ENCODE results near the gene KIF3B. TPM values are rescaled to one million over a fixed set of nuclear protein-coding genes. Genes with fewer than 3 reads are reported as not detected.

KIF3B gene
- total RNA-seq, result 10 to 100 TPM; 38.9 to 39.4 TPM

- POLR2A ChIA-PET, result interaction anchor here (0.7 to 1.4 kb wide), 7 partner anchors 9 to 73 kb away, joined by 3 to 7 read pairs (median 5); no protein-coding TSS in a partner anchor
- CTCF ChIA-PET, result interaction anchor here (0.6 to 1.5 kb wide), 4 partner anchors 11 to 46 kb away, joined by 3 read pairs; no protein-coding TSS in a partner anchor
- H3K27me3 Mint-ChIP-seq, result peaks cover 1% of the 10 kb centered on the region
- intact Hi-C loops (cut with micrococcal nuclease), result loop anchor here (1.0 kb wide), 2 partner anchors 8 to 25 kb away; no protein-coding TSS in a partner anchor
- H3K27ac Mint-ChIP-seq, result peak within 1 kb of the TSS; percentile 95
- H3K9me3 Mint-ChIP-seq, result peaks cover 3% of the 10 kb centered on the region
- H3K36me3 Mint-ChIP-seq, result peaks cover 26% of the 10 kb centered on the region
- peak; percentile 93 for DNase-seq
- peaks cover 51% of the 10 kb centered on the region for H3K4me1 Mint-ChIP-seq (ENCODE audit: low read depth)
- peak within 1 kb of the TSS; percentile 89 for H3K4me3 Mint-ChIP-seq
Measured at GRCh38 chr20:32277361-32278198, at the start of gene KIF3B. Gene KIF3B, plus strand, starts transcription at chr20:32277651. Its CDS starts 32,127 bp downstream, at chr20:32309778.

- POLR2A ChIA-PET, result no interaction called here
- DNase-seq, result no peak
- Mint-ChIP-seq H3K27me3 (no peaks in the 10 kb centered on the region), H3K27ac (peak overlapping the region; percentile 42), H3K9me3 (no peaks in the 10 kb centered on the region), H3K4me3 (no peak overlapping the region), H3K36me3 (peaks cover 54% of the 10 kb centered on the region), H3K4me1 (ENCODE audit: low read depth) (peaks cover 35% of the 10 kb centered on the region)
- intact Hi-C loops (cut with micrococcal nuclease), result no loop called here
- CTCF ChIA-PET, result no interaction called here
Measured at GRCh38 chr20:32227744-32228688, 49.4 kb upstream of the KIF3B start.

DNA sequence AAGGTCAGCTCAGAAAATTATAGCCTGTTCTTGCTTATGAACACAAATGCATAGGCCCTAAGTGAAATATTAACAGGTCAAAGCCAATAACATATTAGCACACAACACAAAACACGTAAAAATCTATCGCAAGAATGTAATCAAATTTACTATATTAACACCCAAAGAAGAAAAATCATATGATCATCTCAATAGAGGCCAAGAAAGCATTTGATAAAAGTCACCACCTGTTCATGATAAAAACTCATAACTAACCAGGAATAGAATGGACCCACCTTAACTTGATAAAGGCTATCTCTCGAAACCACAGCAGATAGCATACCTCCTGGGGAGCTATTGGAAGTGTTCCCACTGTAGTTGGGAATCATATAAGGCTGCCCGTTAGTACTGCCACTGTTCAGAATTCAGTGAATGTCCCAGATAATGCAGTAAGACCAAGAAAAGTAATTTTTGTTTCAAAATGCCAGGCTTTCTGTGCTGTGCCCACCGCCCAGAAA lies 48.2 kb upstream of the KIF3B start:
- Mint-ChIP-seq H3K36me3 (peaks cover 60% of the 10 kb centered on the region), H3K27me3 (no peaks in the 10 kb centered on the region), H3K9me3 (no peaks in the 10 kb centered on the region), H3K27ac (peak overlapping the region; percentile 70), H3K4me1 (ENCODE audit: low read depth) (peaks cover 46% of the 10 kb centered on the region), H3K4me3 (no peak overlapping the region)
- POLR2A ChIA-PET, result interaction anchor here (1.0 kb wide), 1 partner anchor 134 kb away, joined by 4 read pairs; no protein-coding TSS in a partner anchor
- no peak for DNase-seq
- intact Hi-C loops (cut with micrococcal nuclease), result no loop called here
- CTCF ChIA-PET, result interaction anchor here (0.6 kb wide), 1 partner anchor 18 kb away, joined by 3 read pairs; no protein-coding TSS in a partner anchor

GRCh38 chr20:32230707-32231106 lies 46.7 kb upstream of the KIF3B start:
- Mint-ChIP-seq H3K9me3 (no peaks in the 10 kb centered on the region), H3K36me3 (peaks cover 65% of the 10 kb centered on the region), H3K4me3 (no peak overlapping the region), H3K27me3 (no peaks in the 10 kb centered on the region), H3K27ac (peak overlapping the region; percentile 97), H3K4me1 (ENCODE audit: low read depth) (peaks cover 53% of the 10 kb centered on the region)
- POLR2A ChIA-PET, result interaction anchor here (0.8 to 3.4 kb wide), 2 partner anchors 55 to 505 kb away, joined by 3 to 36 read pairs; no protein-coding TSS in a partner anchor
- intact Hi-C loops (cut with micrococcal nuclease), result no loop called here
- CTCF ChIA-PET, result interaction anchor here (0.9 kb wide), 1 partner anchor 255 kb away, joined by 3 read pairs; no protein-coding TSS in a partner anchor
- no peak for DNase-seq

GRCh38 chr20:32231245-32231644 lies 46.2 kb upstream of the KIF3B start:
- no peaks in the 10 kb centered on the region for H3K9me3 Mint-ChIP-seq
- H3K27ac Mint-ChIP-seq, result peak overlapping the region; percentile 97
- intact Hi-C loops (cut with micrococcal nuclease), result no loop called here
- H3K4me3 Mint-ChIP-seq, result no peak overlapping the region
- no peak for DNase-seq
- peaks cover 52% of the 10 kb centered on the region for H3K4me1 Mint-ChIP-seq (ENCODE audit: low read depth)
- CTCF ChIA-PET, result interaction anchor here (0.9 kb wide), 1 partner anchor 255 kb away, joined by 3 read pairs; no protein-coding TSS in a partner anchor
- POLR2A ChIA-PET, result interaction anchor here (1.2 to 3.4 kb wide), 6 partner anchors 18 to 102 kb away, joined by 3 to 36 read pairs (median 8); no protein-coding TSS in a partner anchor
- peaks cover 65% of the 10 kb centered on the region for H3K36me3 Mint-ChIP-seq
- no peaks in the 10 kb centered on the region for H3K27me3 Mint-ChIP-seq

GRCh38 chr20:32231847-32232246 lies 45.6 kb upstream of the KIF3B start:
- Mint-ChIP-seq H3K4me1 (ENCODE audit: low read depth) (peaks cover 50% of the 10 kb centered on the region), H3K4me3 (peak overlapping the region; percentile 45)
- intact Hi-C loops (cut with micrococcal nuclease), result loop anchor here (1.0 kb wide), 5 partner anchors 17 to 123 kb away; no protein-coding TSS in a partner anchor

GRCh38 chr20:32232326-32232886 lies 45.0 kb upstream of the KIF3B start:
- Mint-ChIP-seq H3K4me1 (ENCODE audit: low read depth) (peaks cover 50% of the 10 kb centered on the region), H3K9me3 (no peaks in the 10 kb centered on the region), H3K36me3 (peaks cover 70% of the 10 kb centered on the region), H3K27me3 (no peaks in the 10 kb centered on the region), H3K4me3 (peak overlapping the region; percentile 45), H3K27ac (peak overlapping the region; percentile 97)
- intact Hi-C loops (cut with micrococcal nuclease), result loop anchor here (1.0 kb wide), 5 partner anchors 17 to 123 kb away; no protein-coding TSS in a partner anchor
- ChIA-PET CTCF (interaction anchor here (0.8 to 1.0 kb wide), 4 partner anchors 45 to 133 kb away, joined by 3 read pairs; partner anchors contain the start of gene KIF3B), POLR2A (interaction anchor here (0.6 to 3.4 kb wide), 15 partner anchors 10 to 127 kb away, joined by 3 to 36 read pairs (median 5); no protein-coding TSS in a partner anchor)
- DNase-seq, result peak; percentile 64

More at GRCh38 chr20:32231847-32232246, 45.6 kb upstream of the KIF3B start:
- DNase-seq, result peak; percentile 75
- H3K36me3 Mint-ChIP-seq, result peaks cover 68% of the 10 kb centered on the region
- no peaks in the 10 kb centered on the region for H3K27me3 Mint-ChIP-seq
- ChIA-PET POLR2A (interaction anchor here (0.6 to 3.4 kb wide), 14 partner anchors 9 to 128 kb away, joined by 3 to 36 read pairs (median 6); no protein-coding TSS in a partner anchor), CTCF (interaction anchor here (0.8 to 1.0 kb wide), 4 partner anchors 45 to 133 kb away, joined by 3 read pairs; partner anchors contain the start of gene KIF3B)
- H3K9me3 Mint-ChIP-seq, result no peaks in the 10 kb centered on the region
- peak overlapping the region; percentile 97 for H3K27ac Mint-ChIP-seq

DNA sequence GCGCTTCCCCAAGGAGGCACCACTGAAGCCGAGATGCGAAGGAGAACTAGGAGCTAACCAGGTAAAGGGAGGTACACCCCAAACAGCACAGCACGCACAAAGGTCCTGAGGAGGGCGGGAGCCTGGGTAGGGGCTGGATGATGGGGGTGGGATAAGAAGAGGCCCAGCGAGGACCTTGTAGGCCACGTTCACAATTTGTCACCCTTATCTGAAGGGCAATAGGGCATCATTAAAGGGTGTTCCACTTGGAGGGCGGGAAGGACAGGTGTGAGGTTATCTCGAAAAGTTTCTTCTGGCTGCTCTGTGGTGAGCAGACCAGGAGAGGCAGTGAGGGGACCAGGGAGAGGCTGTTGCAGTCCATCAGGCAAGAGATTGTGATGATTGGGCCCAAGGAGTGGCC lies 44.2 kb upstream of the KIF3B start:
- Mint-ChIP-seq H3K36me3 (peaks cover 68% of the 10 kb centered on the region), H3K4me3 (no peak overlapping the region), H3K27ac (peak overlapping the region; percentile 97), H3K9me3 (no peaks in the 10 kb centered on the region), H3K27me3 (no peaks in the 10 kb centered on the region), H3K4me1 (ENCODE audit: low read depth) (peaks cover 50% of the 10 kb centered on the region)
- ChIA-PET POLR2A (interaction anchor here (1.4 to 3.4 kb wide), 7 partner anchors 11 to 100 kb away, joined by 5 to 36 read pairs (median 8); no protein-coding TSS in a partner anchor), CTCF (no interaction called here)
- no peak for DNase-seq
- intact Hi-C loops (cut with micrococcal nuclease), result no loop called here

DNA sequence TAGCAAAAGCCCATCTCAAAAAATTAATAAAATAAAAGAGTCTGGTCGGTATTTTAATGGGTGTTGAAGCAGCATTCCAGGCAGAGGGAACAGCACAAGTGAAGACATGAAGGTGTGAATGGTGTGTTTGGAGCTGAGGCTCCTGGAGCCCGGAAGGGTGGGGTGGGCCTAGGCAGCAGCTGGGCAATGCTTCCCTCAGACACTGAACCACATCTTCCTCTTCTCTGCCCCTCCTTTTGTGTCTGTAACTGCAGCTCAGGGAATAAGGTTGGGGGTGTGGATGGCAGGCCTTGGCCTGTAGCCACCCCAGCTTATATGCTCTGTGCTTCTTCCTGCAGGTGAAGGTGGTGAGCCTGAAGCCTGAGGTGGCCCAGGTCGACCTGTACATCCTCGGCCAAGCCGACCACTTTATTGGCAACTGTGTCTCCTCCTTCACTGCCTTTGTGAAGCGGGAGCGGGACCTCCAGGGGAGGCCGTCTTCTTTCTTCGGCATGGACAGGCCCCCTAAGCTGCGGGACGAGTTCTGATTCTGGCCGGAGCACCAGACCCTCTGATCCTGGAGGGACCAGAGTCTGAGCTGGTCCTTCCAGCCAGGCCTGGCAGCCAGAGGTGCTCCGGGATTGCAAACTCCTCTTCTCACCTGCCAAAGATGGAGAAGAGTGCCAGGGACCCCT lies 43.2 kb upstream of the KIF3B start:
- H3K9me3 Mint-ChIP-seq, result no peaks in the 10 kb centered on the region
- no peak for DNase-seq
- POLR2A ChIA-PET, result interaction anchor here (1.4 kb wide), 1 partner anchor 18 kb away, joined by 5 read pairs; no protein-coding TSS in a partner anchor
- peak overlapping the region; percentile 97 for H3K27ac Mint-ChIP-seq
- H3K4me1 Mint-ChIP-seq (ENCODE audit: low read depth), result peaks cover 55% of the 10 kb centered on the region
- intact Hi-C loops (cut with micrococcal nuclease), result no loop called here
- no peak overlapping the region for H3K4me3 Mint-ChIP-seq
- H3K27me3 Mint-ChIP-seq, result no peaks in the 10 kb centered on the region
- peaks cover 58% of the 10 kb centered on the region for H3K36me3 Mint-ChIP-seq
- CTCF ChIA-PET, result no interaction called here

- H3K4me1 Mint-ChIP-seq (ENCODE audit: low read depth), result peaks cover 59% of the 10 kb centered on the region
- peaks cover 56% of the 10 kb centered on the region for H3K36me3 Mint-ChIP-seq
- no peaks in the 10 kb centered on the region for H3K9me3 Mint-ChIP-seq
- DNase-seq, result no peak
- H3K4me3 Mint-ChIP-seq, result no peak overlapping the region
- peak overlapping the region; percentile 97 for H3K27ac Mint-ChIP-seq
- no peaks in the 10 kb centered on the region for H3K27me3 Mint-ChIP-seq
- CTCF ChIA-PET, result no interaction called here
- POLR2A ChIA-PET, result interaction anchor here (1.3 kb wide), 1 partner anchor 50 kb away, joined by 6 read pairs; no protein-coding TSS in a partner anchor
- intact Hi-C loops (cut with micrococcal nuclease), result no loop called here
Measured at GRCh38 chr20:32235331-32236047, 42.0 kb upstream of the KIF3B start.
